Sigmoid colon (tissue), 7 donors: ENCODE data around the gene DCAF11. TPM values are rescaled to one million over a fixed set of nuclear protein-coding genes. Genes with fewer than 3 reads are reported as not detected.
A peak's percentile ranks its signal among the peaks of the same experiment; 100 is the strongest.

Experiments
- DNase-seq: peaks from one replicate; pipeline ENCODE4 v3.0.0-alpha.2; 2019
- H3K27ac ChIP-seq, 4 donors: fragments of 200-600 bp; sonication (generic); one replicate each; pipeline ENCODE4 v1.5.1; 2016 to 2019; ENCODE audit warnings: mild to moderate bottlenecking in 1 of 4
- H3K27me3 ChIP-seq, 3 donors: fragments of 200-600 bp; sonication (generic); one replicate each; pipeline ENCODE4 v1.5.1; 2019; ENCODE audit warnings: mild to moderate bottlenecking in 1 of 3
- H3K36me3 ChIP-seq, 4 donors: fragments of 200-600 bp; sonication (generic); one replicate each; pipeline ENCODE4 v1.5.1; 2016 to 2019
- H3K4me1 ChIP-seq, 4 donors: fragments of 200-600 bp; sonication (generic); one replicate each; pipeline ENCODE4 v1.5.1; 2017 to 2019
- H3K4me3 ChIP-seq, 4 donors: fragments of 200-600 bp; sonication (generic); one replicate each; pipeline ENCODE4 v1.5.1; 2017 to 2019; ENCODE audit warnings: mild to moderate bottlenecking in 2 of 4, moderate library complexity in 1 of 4
- H3K9me3 ChIP-seq, 4 donors: fragments of 200-600 bp in 3 of 4; sonication (generic) in 3 of 4; one replicate each; pipeline versions ENCODE4 v1.5.1 to v1.6.1; 2013 to 2019
- CTCF ChIP-seq, 4 experiments: fragments of 450-650 bp in 3 of 4; fragments of 200-600 bp in 1 of 4; IDR thresholded peaks; one replicate each; pipeline ENCODE4 v1.5.1; 2016 to 2019; ENCODE audit warnings: antibody characterized with exemption in 4 of 4, mild to moderate bottlenecking in 3 of 4, moderate library complexity in 2 of 4
- EP300 ChIP-seq, 4 donors: sonication (generic); formaldehyde crosslinking; IDR thresholded peaks; one replicate each; pipeline ENCODE4 v1.6.1; 2017; ENCODE audit warnings: antibody characterized with exemption in 4 of 4
- POLR2A ChIP-seq, 2 donors: fragments of 450-650 bp; IDR thresholded peaks; one replicate each; pipeline ENCODE4 v1.6.1; 2016; ENCODE audit warnings: antibody characterized with exemption in 2 of 2, mild to moderate bottlenecking in 2 of 2, moderate library complexity in 2 of 2
- POLR2AphosphoS5 ChIP-seq, 4 donors: sonication (generic); formaldehyde crosslinking; IDR thresholded peaks; one replicate each; pipeline ENCODE4 v1.6.1; 2017; ENCODE audit warnings: antibody characterized with exemption in 4 of 4
- WGBS, 2 donors: extraction: QIAGEN DNeasy Blood & Tissue Kit; methylation state at CpG; one replicate each; pipeline ENCODE4 v1.1.7; 2013; 5-methylcytosine and 5-hydroxymethylcytosine counted together
- intact Hi-C: fragments of 100-400 bp; cut with DNase I; formaldehyde crosslinking; loops from one replicate; pipeline ENCODE4 v1.15.1; 2023
- polyA plus RNA-seq, 3 donors: library from polyadenylated mRNA; stranded (reverse); fragments of 200-250 nt; gene quantifications; one replicate each; pipeline ENCODE4 v1.2.3, GENCODE V29; 2013
- total RNA-seq, 4 donors: library from RNA; depleted of rRNA; stranded (reverse); fragments of >200 nt; gene quantifications; one replicate each; pipeline ENCODE4 v1.1.0, GENCODE V29; 2016
- donor health status: healthy with polysubstance abuse.
- donor health status: Bipolar disorder and iron deficiency.
- donor health status: healthy.

DCAF11 gene
- total and polyA plus RNA-seq, 7 donors = 37.7 to 82.9 (median 70.9) TPM

- intact Hi-C loops = no loop called here
- no peaks in the 10 kb centered on the region for H3K27me3 ChIP-seq
- no peaks in the 10 kb centered on the region for H3K9me3 ChIP-seq
- peaks cover 0 to 40% (median 28%) of the 10 kb centered on the region in 4 donors for H3K4me1 ChIP-seq
- no peak overlapping the region for H3K4me3 ChIP-seq
- no peak overlapping the region for H3K27ac ChIP-seq
- DNase-seq = no peak
- TF ChIP-seq EP300 (IDR thresholded peaks at IDR 0.05) (no peak), POLR2AphosphoS5 (IDR thresholded peaks at IDR 0.05) (no peak), POLR2A (IDR thresholded peaks at IDR 0.05) (no peak), CTCF (IDR thresholded peaks at IDR 0.05) (no peak)
- peaks cover 22 to 68% (median 41%) of the 10 kb centered on the region in 4 donors for H3K36me3 ChIP-seq
- WGBS, 2 donors = 87 to 94% methylated on average over 14 of the region's 14 CpGs
These were observed 50.0 kb downstream of the DCAF11 start for GRCh38 chr14:24164518-24164991.

- no peak overlapping the region for H3K27ac ChIP-seq
- peaks cover 18 to 57% (median 41%) of the 10 kb centered on the region in 4 donors for H3K36me3 ChIP-seq
- TF ChIP-seq POLR2A (IDR thresholded peaks at IDR 0.05) (no peak), POLR2AphosphoS5 (IDR thresholded peaks at IDR 0.05) (no peak), EP300 (IDR thresholded peaks at IDR 0.05) (no peak), CTCF (IDR thresholded peaks at IDR 0.05) (no peak)
- H3K9me3 ChIP-seq = no peaks in the 10 kb centered on the region
- peaks cover 0 to 35% (median 24%) of the 10 kb centered on the region in 4 donors for H3K4me1 ChIP-seq
- WGBS, 2 donors = 94 to 98% methylated on average over 5 of the region's 5 CpGs
- H3K27me3 ChIP-seq = no peaks in the 10 kb centered on the region
- no peak overlapping the region for H3K4me3 ChIP-seq
- no peak for DNase-seq
- intact Hi-C loops = no loop called here
These were observed 51.2 kb downstream of the DCAF11 start for GRCh38 chr14:24165785-24166184.

- no peak for DNase-seq
- TF ChIP-seq EP300 (IDR thresholded peaks at IDR 0.05) = no peak
- TF ChIP-seq POLR2AphosphoS5 (IDR thresholded peaks at IDR 0.05) = no peak
- 88 to 91% methylated on average over 3 of the region's 3 CpGs for WGBS, 2 donors
- Histone ChIP-seq H3K4me1 (peaks cover 0 to 38% (median 24%) of the 10 kb centered on the region in 4 donors), H3K27me3 (no peaks in the 10 kb centered on the region), H3K9me3 (no peaks in the 10 kb centered on the region), H3K4me3 (no peak overlapping the region), H3K27ac (no peak overlapping the region), H3K36me3 (peaks cover 18 to 57% (median 41%) of the 10 kb centered on the region in 4 donors)
- intact Hi-C loops = no loop called here
These were observed 53.0 kb downstream of the DCAF11 start for GRCh38 chr14:24167469-24168114.

GRCh38 chr14:24171422-24172260, 57.1 kb downstream of the DCAF11 start, which contains the start of gene REC8:
Gene REC8, plus strand, starts transcription at chr14:24172080. Its CDS starts 473 bp downstream, at chr14:24172553.
- WGBS, 2 donors = 19 to 74% methylated on average over 63 of the region's 63 CpGs
- intact Hi-C loops = no loop called here
- no peaks in the 10 kb centered on the region for H3K9me3 ChIP-seq
- H3K4me1 ChIP-seq = peaks cover 0 to 20% (median 16%) of the 10 kb centered on the region in 4 donors
- peak; percentile 95 for DNase-seq
- H3K27me3 ChIP-seq = no peaks in the 10 kb centered on the region
- peak within 1 kb of the TSS; percentile 31 to 56 (median 48) for H3K4me3 ChIP-seq
- TF ChIP-seq CTCF (IDR thresholded peaks at IDR 0.05) (no peak), POLR2AphosphoS5 (IDR thresholded peaks at IDR 0.05) (peak in 3 of 4 donors; percentile 4 to 66 (median 55))
- peak within 1 kb of the TSS; percentile 32 to 70 (median 66) for H3K27ac ChIP-seq
- peaks cover 3 to 18% (median 7%) of the 10 kb centered on the region in 4 donors for H3K36me3 ChIP-seq
